Activated CD4-positive, alpha-beta T cell treated with anti-CD3 and anti-CD28 coated beads, Interleukin-2, amount 50 U/mL, for 24 hours (primary cell): ENCODE results near the gene WSCD2.
"Not testable (repeated sequence)": the region's sequence is repeated elsewhere in the genome, so short reads cannot be mapped to it uniquely, and the experiment has no call there.

Experiments used
- DNase-seq, 2 donors: peaks; one replicate each; pipeline ENCODE4 v3.0.0-alpha.2; 2020; ENCODE audit warnings: low read depth in 1 of 2, low spot score in 1 of 2

Gene WSCD2

GRCh38 chr12:108193493-108193892 lies 64.4 kb downstream of the WSCD2 start:
- no peak for DNase-seq

GRCh38 chr12:108193917-108194316 lies 64.8 kb downstream of the WSCD2 start:
- DNase-seq = no peak

GRCh38 chr12:108194585-108194984 lies 65.5 kb downstream of the WSCD2 start:
- no peak for DNase-seq

GRCh38 chr12:108196319-108196718 lies 67.2 kb downstream of the WSCD2 start:
- no peak for DNase-seq

GRCh38 chr12:108196921-108197320 lies 67.8 kb downstream of the WSCD2 start:
- DNase-seq = no peak

GRCh38 chr12:108198043-108198442 lies 69.0 kb downstream of the WSCD2 start:
- DNase-seq = no peak

- DNase-seq = no peak
Observed at GRCh38 chr12:108199106-108199505, 70.0 kb downstream of the WSCD2 start.

GRCh38 chr12:108201808-108202207 lies 72.7 kb downstream of the WSCD2 start:
- no peak for DNase-seq

GRCh38 chr12:108204117-108204987 lies 75.3 kb downstream of the WSCD2 start:
- no peak for DNase-seq

- DNase-seq = no peak
Observed at GRCh38 chr12:108205864-108206263, 76.8 kb downstream of the WSCD2 start.

- DNase-seq = no peak
Observed at GRCh38 chr12:108207791-108208730, 79.0 kb downstream of the WSCD2 start.

GRCh38 chr12:108210001-108210400 lies 80.9 kb downstream of the WSCD2 start:
- no peak for DNase-seq

GRCh38 chr12:108211157-108211556 lies 82.1 kb downstream of the WSCD2 start:
- no peak for DNase-seq

GRCh38 chr12:108213871-108214445 lies 84.9 kb downstream of the WSCD2 start:
- no peak for DNase-seq

GRCh38 chr12:108214486-108214885 lies 85.4 kb downstream of the WSCD2 start:
- DNase-seq = no peak

- DNase-seq = no peak
Observed at GRCh38 chr12:108215458-108215857, 86.4 kb downstream of the WSCD2 start.

GRCh38 chr12:108218921-108219320 lies 89.8 kb downstream of the WSCD2 start:
- DNase-seq = no peak

- not testable (repeated sequence) for DNase-seq
Observed at GRCh38 chr12:108225101-108225500, 96.0 kb downstream of the WSCD2 start.

GRCh38 chr12:108226866-108227265 lies 97.8 kb downstream of the WSCD2 start:
- DNase-seq = no peak

- no peak for DNase-seq
Observed at GRCh38 chr12:108228746-108229145, 99.7 kb downstream of the WSCD2 start.

GRCh38 chr12:108231109-108231905 lies 102.2 kb downstream of the WSCD2 start:
- no peak for DNase-seq
